GM12874 (cell line): ENCODE results near the gene LRRN4CL.

Experiments
- TF ChIP-seq, protein P1 (sequence below): IDR thresholded peaks from 2 replicates; pipeline ENCODE4 v1.5.1; 2011; ENCODE audit warnings: low read depth, mild to moderate bottlenecking, control low read depth, low read length, moderate library complexity; ENCODE audit not compliant: insufficient read depth

The LRRN4CL gene

DNA sequence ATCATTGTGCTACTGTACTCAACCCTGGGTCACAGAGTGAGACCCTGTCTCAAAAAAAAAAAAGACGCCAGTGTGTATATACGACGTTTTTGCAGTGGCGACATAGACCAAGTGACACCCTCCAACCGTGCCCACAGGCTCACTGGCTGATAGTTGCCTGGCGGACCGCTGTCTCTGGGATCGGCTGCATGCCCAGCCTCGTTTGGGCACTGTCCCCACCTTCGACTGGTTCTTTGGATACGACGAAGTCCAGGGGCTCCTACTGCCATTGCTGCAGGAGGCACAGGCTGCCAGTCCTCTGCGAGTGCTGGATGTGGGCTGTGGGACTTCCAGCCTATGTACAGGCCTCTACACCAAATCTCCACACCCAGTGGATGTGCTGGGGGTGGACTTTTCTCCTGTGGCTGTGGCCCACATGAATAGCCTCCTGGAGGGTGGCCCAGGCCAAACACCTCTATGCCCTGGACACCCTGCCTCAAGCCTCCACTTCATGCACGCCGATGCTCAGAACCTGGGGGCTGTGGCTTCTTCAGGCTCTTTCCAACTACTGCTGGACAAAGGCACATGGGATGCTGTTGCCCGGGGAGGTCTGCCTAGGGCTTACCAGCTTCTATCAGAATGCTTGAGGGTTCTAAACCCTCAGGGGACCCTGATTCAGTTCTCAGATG lies 22.9 kb downstream of the LRRN4CL start:
- TF ChIP-seq, protein P1, sequence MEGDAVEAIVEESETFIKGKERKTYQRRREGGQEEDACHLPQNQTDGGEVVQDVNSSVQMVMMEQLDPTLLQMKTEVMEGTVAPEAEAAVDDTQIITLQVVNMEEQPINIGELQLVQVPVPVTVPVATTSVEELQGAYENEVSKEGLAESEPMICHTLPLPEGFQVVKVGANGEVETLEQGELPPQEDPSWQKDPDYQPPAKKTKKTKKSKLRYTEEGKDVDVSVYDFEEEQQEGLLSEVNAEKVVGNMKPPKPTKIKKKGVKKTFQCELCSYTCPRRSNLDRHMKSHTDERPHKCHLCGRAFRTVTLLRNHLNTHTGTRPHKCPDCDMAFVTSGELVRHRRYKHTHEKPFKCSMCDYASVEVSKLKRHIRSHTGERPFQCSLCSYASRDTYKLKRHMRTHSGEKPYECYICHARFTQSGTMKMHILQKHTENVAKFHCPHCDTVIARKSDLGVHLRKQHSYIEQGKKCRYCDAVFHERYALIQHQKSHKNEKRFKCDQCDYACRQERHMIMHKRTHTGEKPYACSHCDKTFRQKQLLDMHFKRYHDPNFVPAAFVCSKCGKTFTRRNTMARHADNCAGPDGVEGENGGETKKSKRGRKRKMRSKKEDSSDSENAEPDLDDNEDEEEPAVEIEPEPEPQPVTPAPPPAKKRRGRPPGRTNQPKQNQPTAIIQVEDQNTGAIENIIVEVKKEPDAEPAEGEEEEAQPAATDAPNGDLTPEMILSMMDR, result no peak

DNA sequence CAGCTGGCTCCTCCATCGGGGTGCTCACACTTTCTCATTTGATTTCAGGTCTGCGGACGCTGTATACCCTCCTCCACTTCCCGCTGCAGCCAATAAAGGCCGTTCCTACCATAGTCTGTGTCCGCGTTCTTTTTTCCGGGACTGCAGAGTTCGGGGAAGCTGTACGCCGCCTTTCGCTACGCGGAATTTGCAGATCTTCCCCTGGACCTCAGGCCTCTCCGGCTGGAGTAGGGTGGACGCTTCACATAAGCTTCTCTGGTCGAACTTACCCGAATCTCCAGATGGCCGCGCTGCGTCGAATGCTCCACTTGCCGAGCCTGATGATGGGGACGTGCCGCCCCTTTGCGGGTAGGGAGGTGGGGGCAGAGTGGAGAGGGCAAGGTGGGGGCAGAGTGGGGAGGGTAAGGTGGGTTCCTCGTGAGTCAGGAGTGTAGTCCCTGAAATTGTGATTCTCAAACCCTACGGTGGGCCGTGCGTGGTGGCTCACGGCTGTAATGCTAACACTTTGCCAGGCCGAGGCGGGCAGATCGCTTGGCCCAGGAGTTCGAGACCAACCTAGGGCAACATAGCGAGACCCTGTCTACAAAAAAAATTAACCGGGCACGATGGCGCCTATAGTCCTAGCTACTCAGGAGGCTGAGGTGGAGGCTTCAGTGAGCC lies 23.6 kb downstream of the LRRN4CL start:
- TF ChIP-seq, protein P1, result no peak

GRCh38 chr11:62665075-62665598 lies 24.2 kb downstream of the LRRN4CL start, which contains the start of the genes C11orf98 and CSKMT:
Gene C11orf98, minus strand, starts transcription at chr11:62665210. Its CDS starts 41 bp downstream, at chr11:62665169.
Gene CSKMT, plus strand, starts transcription at chr11:62665312. Its CDS starts 568 bp downstream, at chr11:62665880.
- TF ChIP-seq, protein P1, result no peak

DNA sequence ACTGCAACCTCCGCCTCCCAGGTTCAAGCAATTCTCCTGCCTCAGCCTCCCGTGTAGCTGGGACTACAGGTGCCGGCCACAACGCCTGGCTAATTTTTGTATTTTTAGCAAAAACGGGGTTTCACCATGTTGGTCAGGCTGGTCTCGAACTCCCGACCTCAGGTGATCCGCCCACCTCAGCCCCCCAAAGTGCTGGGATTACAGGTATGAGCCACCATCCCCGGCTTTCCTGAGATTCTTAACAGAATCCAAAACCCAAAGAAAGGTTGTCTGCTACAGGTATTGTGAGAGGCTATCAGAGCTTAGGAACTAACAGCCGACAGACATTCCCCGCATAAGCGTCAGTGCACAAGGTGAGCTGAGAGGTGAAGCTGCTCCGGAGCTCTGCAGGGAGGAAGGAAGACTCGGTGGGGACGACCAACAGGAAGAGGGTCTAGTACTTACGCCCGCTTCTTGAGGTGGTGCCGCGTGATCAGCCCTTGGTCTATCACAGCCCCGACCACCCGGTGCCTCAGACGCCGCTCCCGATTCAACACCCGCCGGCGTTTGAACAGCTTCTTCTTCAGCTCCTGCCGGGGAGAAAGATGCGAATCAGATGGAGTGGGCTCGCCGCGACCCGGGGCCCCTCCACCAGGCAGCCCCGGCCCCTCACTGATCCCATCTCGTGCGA lies 24.8 kb downstream of the LRRN4CL start:
- TF ChIP-seq, protein P1, result no peak

DNA sequence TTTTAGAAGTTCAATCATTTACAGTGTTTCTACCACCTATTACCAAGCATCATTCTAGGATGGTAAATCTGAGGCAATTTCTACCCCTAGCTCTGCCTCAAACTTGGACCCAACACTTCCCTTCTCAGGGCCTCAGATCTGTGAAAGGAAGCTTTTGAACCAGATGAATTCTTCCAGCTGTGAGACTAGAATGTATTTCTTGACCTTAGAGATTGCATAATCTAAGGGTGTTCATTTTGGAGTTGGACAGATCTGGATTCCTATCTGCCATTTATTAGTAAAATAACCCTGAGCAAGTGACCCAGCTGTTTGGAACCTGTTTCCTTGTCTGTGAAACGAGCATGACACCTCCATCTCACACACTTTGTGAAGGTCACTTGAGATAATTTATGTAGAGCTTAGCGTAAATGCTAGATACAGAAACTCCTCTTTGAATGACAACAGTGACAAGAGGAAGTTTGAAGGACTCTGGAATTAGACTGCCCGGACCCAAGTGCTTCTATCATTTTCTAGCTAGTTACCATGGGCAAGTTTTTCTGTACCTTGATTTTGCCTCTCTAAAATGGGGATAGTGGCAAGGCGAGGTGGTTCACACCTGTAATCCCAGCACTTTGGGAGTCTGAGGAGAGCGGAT lies 32.4 kb downstream of the LRRN4CL start:
- TF ChIP-seq, protein P1, result no peak

GRCh38 chr11:62654297-62654696 lies 35.0 kb downstream of the LRRN4CL start:
- TF ChIP-seq, protein P1, result no peak
